Ovary (tissue), 3 donors: Measurements from ENCODE around the gene DUSP12.

Experiments used
- EP300 ChIP-seq: sonication (generic); formaldehyde crosslinking; IDR thresholded peaks from one replicate; pipeline ENCODE4 v1.6.1; 2017; ENCODE audit warnings: antibody characterized with exemption
- POLR2A ChIP-seq: fragments of 450-650 bp; IDR thresholded peaks from one replicate; pipeline ENCODE4 v1.6.1; 2017; ENCODE audit warnings: antibody characterized with exemption, mild to moderate bottlenecking, moderate library complexity
- TF ChIP-seq, protein P1 (sequence below), 3 donors: fragments of 450-650 bp in 2 of 3; fragments of 200-600 bp in 1 of 3; IDR thresholded peaks; one replicate each; pipeline versions ENCODE4 v1.5.1 to v1.8.0; 2016 to 2022; ENCODE audit warnings: antibody characterized with exemption in 3 of 3, mild to moderate bottlenecking in 1 of 3
- donor health status: DM: no; HTN: no; CAD: no.

DNA sequence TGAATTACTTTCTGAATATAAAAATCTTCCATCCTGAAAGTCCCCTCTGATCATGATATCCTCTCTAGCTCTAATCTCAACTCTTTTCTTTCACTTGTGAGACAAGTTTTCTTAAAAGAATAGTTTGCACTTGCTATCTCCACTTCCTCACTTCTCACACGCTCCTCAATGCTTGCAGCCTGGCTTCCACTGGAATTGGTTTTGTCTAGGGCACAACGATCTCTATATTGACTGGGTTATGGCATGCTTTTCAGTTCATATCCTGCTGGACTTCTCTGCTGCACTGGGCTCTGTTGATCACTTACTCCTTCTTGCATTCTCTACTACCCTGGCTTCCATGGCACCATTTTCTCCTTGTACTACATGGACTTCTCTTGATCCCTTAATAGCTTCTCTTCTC lies 42.1 kb upstream of the DUSP12 start:
- TF ChIP-seq, protein P1, sequence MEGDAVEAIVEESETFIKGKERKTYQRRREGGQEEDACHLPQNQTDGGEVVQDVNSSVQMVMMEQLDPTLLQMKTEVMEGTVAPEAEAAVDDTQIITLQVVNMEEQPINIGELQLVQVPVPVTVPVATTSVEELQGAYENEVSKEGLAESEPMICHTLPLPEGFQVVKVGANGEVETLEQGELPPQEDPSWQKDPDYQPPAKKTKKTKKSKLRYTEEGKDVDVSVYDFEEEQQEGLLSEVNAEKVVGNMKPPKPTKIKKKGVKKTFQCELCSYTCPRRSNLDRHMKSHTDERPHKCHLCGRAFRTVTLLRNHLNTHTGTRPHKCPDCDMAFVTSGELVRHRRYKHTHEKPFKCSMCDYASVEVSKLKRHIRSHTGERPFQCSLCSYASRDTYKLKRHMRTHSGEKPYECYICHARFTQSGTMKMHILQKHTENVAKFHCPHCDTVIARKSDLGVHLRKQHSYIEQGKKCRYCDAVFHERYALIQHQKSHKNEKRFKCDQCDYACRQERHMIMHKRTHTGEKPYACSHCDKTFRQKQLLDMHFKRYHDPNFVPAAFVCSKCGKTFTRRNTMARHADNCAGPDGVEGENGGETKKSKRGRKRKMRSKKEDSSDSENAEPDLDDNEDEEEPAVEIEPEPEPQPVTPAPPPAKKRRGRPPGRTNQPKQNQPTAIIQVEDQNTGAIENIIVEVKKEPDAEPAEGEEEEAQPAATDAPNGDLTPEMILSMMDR (IDR thresholded peaks at IDR 0.05): no peak
- TF ChIP-seq POLR2A: no peak
- TF ChIP-seq EP300: no peak
